Heart left ventricle (tissue), 16 donors: ENCODE results near the gene CXADR. TPM values are rescaled to one million over a fixed set of nuclear protein-coding genes. Genes with fewer than 3 reads are reported as not detected.
A peak's percentile ranks its signal among the peaks of the same experiment; 100 is the strongest.

Experiments used
- ATAC-seq, 4 donors: fragments of 200-7000 bp; cut with Tn5 transposase; one replicate each; pipeline ENCODE4 v1.9.1; 2020 to 2022; ENCODE audit warnings: moderate library complexity in 4 of 4, mild to moderate bottlenecking in 3 of 4, moderate number of reproducible peaks in 1 of 4
- DNase-seq, 5 donors: peaks; one replicate each; pipeline ENCODE4 v3.0.0-alpha.2; 2020
- H3K27ac ChIP-seq, 12 donors: fragments of 200-600 bp; sonication (generic) in 4 of 12; one replicate each; pipeline versions ENCODE4 v1.5.0 to v1.8.0; 2016 to 2022; ENCODE audit warnings: mild to moderate bottlenecking in 2 of 12
- H3K27me3 ChIP-seq, 9 donors: fragments of 200-600 bp; sonication (generic) in 2 of 9; one replicate each; pipeline versions ENCODE4 v1.5.1 to v1.8.0; 2016 to 2022; ENCODE audit warnings: mild to moderate bottlenecking in 3 of 9
- H3K36me3 ChIP-seq, 9 donors: fragments of 200-600 bp; sonication (generic) in 2 of 9; one replicate each; pipeline versions ENCODE4 v1.5.0 to v1.8.0; 2018 to 2022; ENCODE audit warnings: mild to moderate bottlenecking in 2 of 9
- H3K4me1 ChIP-seq, 12 donors: fragments of 200-600 bp; sonication (generic) in 4 of 12; one replicate each; pipeline versions ENCODE4 v1.5.0 to v1.8.0; 2016 to 2022; ENCODE audit warnings: mild to moderate bottlenecking in 3 of 12
- H3K4me3 ChIP-seq, 12 donors: fragments of 200-600 bp; sonication (generic) in 4 of 12; one replicate each; pipeline versions ENCODE4 v1.5.0 to v1.8.0; 2017 to 2022; ENCODE audit warnings: mild to moderate bottlenecking in 9 of 12, moderate library complexity in 4 of 12
- H3K9me3 ChIP-seq, 12 donors: fragments of 200-600 bp; sonication (generic) in 4 of 12; one replicate each; pipeline versions ENCODE4 v1.5.0 to v1.8.0; 2016 to 2022; ENCODE audit warnings: mild to moderate bottlenecking in 1 of 12
- POLR2A ChIP-seq, 2 donors: fragments of 450-650 bp; IDR thresholded peaks; one replicate each; pipeline ENCODE4 v1.6.1; 2017; ENCODE audit warnings: antibody characterized with exemption in 2 of 2, mild to moderate bottlenecking in 2 of 2, moderate library complexity in 2 of 2
- WGBS, 4 donors: extraction: QIAGEN DNeasy Blood & Tissue Kit in 2 of 4; methylation state at CpG; one replicate each; pipeline versions ENCODE4 v1.1.5 to v1.1.7; 2013 to 2018; 5-methylcytosine and 5-hydroxymethylcytosine counted together
- intact Hi-C, 10 donors: fragments of 100-400 bp; cut with DNase I; formaldehyde crosslinking; loops; one replicate each; pipeline versions ENCODE4 v1.11.1 to v1.14.2; 2022
- polyA plus RNA-seq, 2 donors: library from polyadenylated mRNA; stranded (reverse); fragments of 200-250 nt; gene quantifications; one replicate each; pipeline ENCODE4 v1.2.3, GENCODE V29; 2013
- total RNA-seq, 9 donors: library from RNA; depleted of rRNA in 2 of 9; stranded (reverse); fragments of >200 nt in 2 of 9; fragmentation: NEBNext Ultra II Directional in 3 of 9; extraction: Animal tissue kit (Norgen Biotek cat#: 25700) in 3 of 9; gene quantifications; one replicate each; pipeline versions ENCODE4 v1.1.0 to v1.2.4, GENCODE V29; 2016 to 2023
- TF ChIP-seq, protein P1 (sequence below), 12 donors: fragments of 200-600 bp; sonication (generic) in 4 of 12; IDR thresholded peaks; one replicate each; pipeline versions ENCODE4 v1.5.0 to v1.8.0; 2018 to 2022; ENCODE audit warnings: antibody characterized with exemption in 12 of 12, mild to moderate bottlenecking in 5 of 12
- donor health status: ischemic (EF 13 %, LVEDD 7.1; RV severe dilation, severe dysfunction).
- donor health status: healthy with polysubstance abuse.
- donor health status: DM: no; HTN: yes; CAD: no.
- donor health status: DM: no; HTN: no; CAD: no.
- donor health status: ischemic (EF 25% LVEDD 6.9; RV normal size, moderate dysfunction).
- donor health status: ischemic (EF 25% LVEDD 5.7; RV mildly dilated, moderate dysfunction).
- donor health status: healthy.
- donor health status: DM: yes; HTN: yes; CAD: no.
- donor health status: ischemic (EF 35%, LVEDD 5.7; RV mildly dilated, moderate dysfunction).
- donor health status: nonischemic (EF 11% LVEDD 7.7; RV severe dilation, severe dysfunction).
- donor health status: DM: yes; HTN: yes; CAD: no.
- donor health status: PGD.
- donor health status: ischemic (EF 29% LVEDD 5.4; RV normal size, mild dysfunction).
- donor health status: nonischemic (EF 23%, LVEDD 6.1; RV moderate dilation, normal function).

The CXADR gene
- total and polyA plus RNA-seq, 11 donors = 7.5 to 45.1 (median 29.3) TPM

DNA sequence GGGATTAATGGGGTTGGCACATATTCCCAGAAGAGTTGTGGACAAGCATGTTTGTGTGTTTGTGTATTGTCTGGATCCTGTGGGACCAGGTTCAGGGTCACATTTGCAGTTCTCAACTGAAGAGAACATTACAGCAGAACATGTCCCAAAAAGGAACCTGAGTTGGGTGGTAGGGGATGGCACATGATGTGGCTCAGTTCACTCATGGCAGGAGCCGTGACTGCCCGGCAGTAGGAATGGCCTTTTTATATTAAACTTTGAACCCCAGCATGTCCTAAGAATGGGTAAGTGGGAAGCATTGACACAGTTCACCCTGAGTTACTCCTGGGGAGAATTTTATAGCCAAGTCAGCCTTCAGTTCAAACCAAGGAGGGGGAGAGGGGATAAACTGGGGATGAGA lies 41.3 kb downstream of the CXADR start:
- WGBS, 4 donors = 42 to 96% (median 61%) methylated on average over 2 of the region's 2 CpGs
- H3K4me3 ChIP-seq = no peak overlapping the region
- TF ChIP-seq, protein P1, sequence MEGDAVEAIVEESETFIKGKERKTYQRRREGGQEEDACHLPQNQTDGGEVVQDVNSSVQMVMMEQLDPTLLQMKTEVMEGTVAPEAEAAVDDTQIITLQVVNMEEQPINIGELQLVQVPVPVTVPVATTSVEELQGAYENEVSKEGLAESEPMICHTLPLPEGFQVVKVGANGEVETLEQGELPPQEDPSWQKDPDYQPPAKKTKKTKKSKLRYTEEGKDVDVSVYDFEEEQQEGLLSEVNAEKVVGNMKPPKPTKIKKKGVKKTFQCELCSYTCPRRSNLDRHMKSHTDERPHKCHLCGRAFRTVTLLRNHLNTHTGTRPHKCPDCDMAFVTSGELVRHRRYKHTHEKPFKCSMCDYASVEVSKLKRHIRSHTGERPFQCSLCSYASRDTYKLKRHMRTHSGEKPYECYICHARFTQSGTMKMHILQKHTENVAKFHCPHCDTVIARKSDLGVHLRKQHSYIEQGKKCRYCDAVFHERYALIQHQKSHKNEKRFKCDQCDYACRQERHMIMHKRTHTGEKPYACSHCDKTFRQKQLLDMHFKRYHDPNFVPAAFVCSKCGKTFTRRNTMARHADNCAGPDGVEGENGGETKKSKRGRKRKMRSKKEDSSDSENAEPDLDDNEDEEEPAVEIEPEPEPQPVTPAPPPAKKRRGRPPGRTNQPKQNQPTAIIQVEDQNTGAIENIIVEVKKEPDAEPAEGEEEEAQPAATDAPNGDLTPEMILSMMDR (IDR thresholded peaks at IDR 0.05) = no peak
- no peak for TF ChIP-seq POLR2A (IDR thresholded peaks at IDR 0.05)
- no peak for ATAC-seq
- peaks cover 0 to 1% (median 0%) of the 10 kb centered on the region in 9 donors for H3K36me3 ChIP-seq
- intact Hi-C loops = no loop called here
- DNase-seq = no peak
- H3K4me1 ChIP-seq = peaks cover 0 to 10% (median 1%) of the 10 kb centered on the region in 12 donors
- no peaks in the 10 kb centered on the region for H3K27me3 ChIP-seq
- no peak overlapping the region for H3K27ac ChIP-seq
- no peaks in the 10 kb centered on the region for H3K9me3 ChIP-seq

- intact Hi-C loops = no loop called here
- no peaks in the 10 kb centered on the region for H3K27me3 ChIP-seq
- TF ChIP-seq POLR2A (IDR thresholded peaks at IDR 0.05) = no peak
- TF ChIP-seq, protein P1 (IDR thresholded peaks at IDR 0.05) = peak in 4 of 12 donors; percentile 14 to 26 (median 16)
- H3K4me1 ChIP-seq = peaks cover 0 to 10% (median 1%) of the 10 kb centered on the region in 12 donors
- peaks cover 0 to 3% (median 0%) of the 10 kb centered on the region in 9 donors for H3K36me3 ChIP-seq
- 17 to 33% (median 29%) methylated on average over 6 of the region's 6 CpGs for WGBS, 4 donors
- H3K27ac ChIP-seq = peak overlapping the region in 3 of 12 donors; percentile 18 to 44 (median 41)
- ATAC-seq (peak in 3 of 4 donors; percentile 63 to 75 (median 74)), DNase-seq (no peak)
- no peaks in the 10 kb centered on the region for H3K9me3 ChIP-seq
- H3K4me3 ChIP-seq = no peak overlapping the region
Measured at GRCh38 chr21:17554679-17555465, 42.0 kb downstream of the CXADR start.

DNA sequence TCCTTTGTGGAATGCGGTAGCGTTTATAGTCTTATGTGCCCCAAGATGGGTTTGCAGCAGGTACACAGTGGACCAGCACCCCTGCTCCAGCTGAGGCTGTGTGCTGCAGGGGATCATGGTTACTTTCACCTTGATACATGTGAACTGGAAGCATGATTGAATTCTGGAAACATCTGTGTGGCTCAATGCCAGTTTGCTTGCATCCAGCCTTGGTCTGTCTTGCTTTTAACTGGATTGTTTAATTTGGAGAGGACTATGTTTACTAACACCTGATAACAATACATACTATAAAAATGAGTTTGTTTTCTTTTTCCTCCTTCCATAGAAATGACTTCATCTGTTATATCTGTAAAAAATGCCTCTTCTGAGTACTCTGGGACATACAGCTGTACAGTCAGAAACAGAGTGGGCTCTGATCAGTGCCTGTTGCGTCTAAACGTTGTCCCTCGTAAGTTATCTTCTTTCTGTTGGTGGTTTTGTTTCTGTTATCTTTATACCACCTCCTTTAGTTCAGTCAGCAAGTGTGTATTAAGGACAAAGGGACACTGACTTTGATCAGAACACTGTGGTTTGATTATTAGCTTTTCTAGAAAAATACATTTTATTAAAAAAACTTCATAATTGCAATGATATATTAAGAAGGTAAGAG lies 47.7 kb downstream of the CXADR start:
- DNase-seq (no peak), ATAC-seq (no peak)
- Histone ChIP-seq H3K27ac (no peak overlapping the region), H3K27me3 (no peaks in the 10 kb centered on the region), H3K4me3 (no peak overlapping the region), H3K36me3 (peaks cover 0 to 8% (median 0%) of the 10 kb centered on the region in 9 donors), H3K4me1 (no peaks in the 10 kb centered on the region), H3K9me3 (no peaks in the 10 kb centered on the region)
- intact Hi-C loops = no loop called here
- TF ChIP-seq, protein P1 (IDR thresholded peaks at IDR 0.05) = no peak
- no peak for TF ChIP-seq POLR2A (IDR thresholded peaks at IDR 0.05)
- 46 to 57% (median 53%) methylated on average over 5 of the region's 5 CpGs for WGBS, 4 donors

DNA sequence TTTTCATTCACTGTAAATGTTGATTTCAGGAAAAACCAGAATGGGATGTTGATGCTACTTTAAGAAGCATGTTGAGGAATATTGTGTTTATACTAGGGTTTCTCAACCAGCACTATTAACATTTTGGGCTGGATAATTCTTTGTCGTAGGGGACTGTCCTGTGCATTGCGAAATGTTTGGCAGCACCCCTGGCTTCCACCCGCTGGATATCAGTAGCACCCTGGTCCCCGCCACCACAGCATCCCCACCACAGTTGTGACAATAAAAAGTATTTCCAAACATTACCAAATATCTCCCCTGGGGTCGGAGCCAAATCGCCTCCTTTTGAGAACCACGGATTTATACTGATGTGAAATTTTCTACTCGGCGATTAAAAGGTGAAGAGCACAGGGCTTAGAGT lies 57.9 kb downstream of the CXADR start:
- no peaks in the 10 kb centered on the region for H3K9me3 ChIP-seq
- intact Hi-C loops = no loop called here
- TF ChIP-seq POLR2A (IDR thresholded peaks at IDR 0.05) = no peak
- TF ChIP-seq, protein P1 (IDR thresholded peaks at IDR 0.05) = no peak
- no peaks in the 10 kb centered on the region for H3K4me1 ChIP-seq
- DNase-seq (no peak), ATAC-seq (no peak)
- H3K36me3 ChIP-seq = peaks cover 0 to 2% (median 0%) of the 10 kb centered on the region in 9 donors
- no peak overlapping the region for H3K27ac ChIP-seq
- 88 to 91% (median 90%) methylated on average over 9 of the region's 9 CpGs for WGBS, 4 donors
- no peak overlapping the region for H3K4me3 ChIP-seq
- no peaks in the 10 kb centered on the region for H3K27me3 ChIP-seq
